GM12874 (cell line): Measurements from ENCODE around the gene OGFOD3.

ENCODE experiments used
- TF ChIP-seq, protein P1 (sequence below): IDR thresholded peaks from 2 replicates; pipeline ENCODE4 v1.5.1; 2011; ENCODE audit warnings: low read depth, mild to moderate bottlenecking, control low read depth, low read length, moderate library complexity; ENCODE audit not compliant: insufficient read depth

OGFOD3 gene

DNA sequence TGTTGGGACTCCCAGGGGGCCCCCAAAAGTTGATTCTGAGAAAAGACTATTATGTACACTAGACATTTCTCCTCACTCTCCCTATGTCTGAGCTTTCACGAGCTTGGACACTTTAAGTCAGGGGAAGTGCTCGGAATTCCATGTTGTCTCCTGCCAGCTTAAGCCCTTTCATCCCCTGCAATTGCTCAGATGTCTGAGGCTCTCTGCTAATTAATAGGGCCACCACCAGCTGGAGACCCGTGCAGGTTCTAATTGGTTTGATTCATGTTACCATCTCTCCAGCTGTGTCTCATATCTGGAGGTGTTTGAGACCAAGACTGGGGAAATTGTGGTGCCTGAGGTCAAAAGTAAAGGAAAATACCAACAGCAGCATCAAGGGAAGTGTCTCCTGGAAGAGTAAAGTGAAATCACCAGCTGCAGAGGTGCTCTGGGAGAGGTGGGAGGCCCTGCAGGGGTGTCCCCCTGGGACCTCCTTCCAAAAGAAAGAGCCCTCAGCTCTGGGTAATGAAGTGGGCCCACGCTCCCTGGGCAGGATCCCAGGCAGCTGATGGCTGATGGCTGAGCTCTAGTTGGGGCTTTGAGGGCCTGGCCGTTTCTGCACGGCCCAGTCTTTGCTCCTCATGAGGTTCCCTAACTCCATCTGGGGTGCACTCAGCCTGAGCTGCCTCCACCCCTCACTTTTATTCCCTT is 52.6 kb downstream of the OGFOD3 start:
- TF ChIP-seq, protein P1, sequence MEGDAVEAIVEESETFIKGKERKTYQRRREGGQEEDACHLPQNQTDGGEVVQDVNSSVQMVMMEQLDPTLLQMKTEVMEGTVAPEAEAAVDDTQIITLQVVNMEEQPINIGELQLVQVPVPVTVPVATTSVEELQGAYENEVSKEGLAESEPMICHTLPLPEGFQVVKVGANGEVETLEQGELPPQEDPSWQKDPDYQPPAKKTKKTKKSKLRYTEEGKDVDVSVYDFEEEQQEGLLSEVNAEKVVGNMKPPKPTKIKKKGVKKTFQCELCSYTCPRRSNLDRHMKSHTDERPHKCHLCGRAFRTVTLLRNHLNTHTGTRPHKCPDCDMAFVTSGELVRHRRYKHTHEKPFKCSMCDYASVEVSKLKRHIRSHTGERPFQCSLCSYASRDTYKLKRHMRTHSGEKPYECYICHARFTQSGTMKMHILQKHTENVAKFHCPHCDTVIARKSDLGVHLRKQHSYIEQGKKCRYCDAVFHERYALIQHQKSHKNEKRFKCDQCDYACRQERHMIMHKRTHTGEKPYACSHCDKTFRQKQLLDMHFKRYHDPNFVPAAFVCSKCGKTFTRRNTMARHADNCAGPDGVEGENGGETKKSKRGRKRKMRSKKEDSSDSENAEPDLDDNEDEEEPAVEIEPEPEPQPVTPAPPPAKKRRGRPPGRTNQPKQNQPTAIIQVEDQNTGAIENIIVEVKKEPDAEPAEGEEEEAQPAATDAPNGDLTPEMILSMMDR, result no peak

DNA sequence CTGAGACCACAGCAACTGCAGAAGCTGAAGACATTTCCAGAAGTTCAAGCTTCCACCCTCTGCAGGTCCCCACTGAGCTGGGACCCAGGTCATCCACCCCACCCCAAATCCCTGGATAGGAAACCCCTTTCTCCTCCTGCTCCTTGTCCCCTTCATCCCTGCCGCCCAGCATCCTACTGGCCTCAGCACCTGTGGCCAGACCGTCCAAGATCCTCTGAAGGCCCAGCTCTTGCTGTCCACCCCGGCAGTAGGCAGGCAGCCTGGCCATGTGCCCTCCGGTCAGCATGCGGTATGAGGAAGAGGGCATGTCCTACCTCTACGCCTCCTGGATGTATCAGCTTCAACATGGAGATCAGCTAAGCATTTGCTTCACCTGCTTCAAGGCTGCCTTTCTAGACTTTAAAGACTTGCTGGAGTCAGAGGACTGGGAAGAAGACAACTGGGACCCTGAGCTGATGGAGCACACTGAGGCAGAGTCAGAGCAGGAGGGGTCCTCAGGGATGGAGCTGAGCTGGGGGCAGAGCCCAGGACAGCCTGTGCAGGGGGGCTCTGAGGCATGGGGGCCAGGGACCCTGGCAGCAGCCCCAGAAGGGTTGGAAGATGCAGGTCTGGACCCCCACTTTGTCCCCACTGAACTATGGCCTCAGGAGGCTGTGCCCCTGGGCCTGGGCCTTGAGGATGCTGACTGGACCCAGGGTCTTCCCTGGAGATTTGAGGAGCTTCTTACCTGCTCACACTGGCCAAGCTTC is 56.3 kb downstream of the OGFOD3 start:
- TF ChIP-seq, protein P1, result no peak

DNA sequence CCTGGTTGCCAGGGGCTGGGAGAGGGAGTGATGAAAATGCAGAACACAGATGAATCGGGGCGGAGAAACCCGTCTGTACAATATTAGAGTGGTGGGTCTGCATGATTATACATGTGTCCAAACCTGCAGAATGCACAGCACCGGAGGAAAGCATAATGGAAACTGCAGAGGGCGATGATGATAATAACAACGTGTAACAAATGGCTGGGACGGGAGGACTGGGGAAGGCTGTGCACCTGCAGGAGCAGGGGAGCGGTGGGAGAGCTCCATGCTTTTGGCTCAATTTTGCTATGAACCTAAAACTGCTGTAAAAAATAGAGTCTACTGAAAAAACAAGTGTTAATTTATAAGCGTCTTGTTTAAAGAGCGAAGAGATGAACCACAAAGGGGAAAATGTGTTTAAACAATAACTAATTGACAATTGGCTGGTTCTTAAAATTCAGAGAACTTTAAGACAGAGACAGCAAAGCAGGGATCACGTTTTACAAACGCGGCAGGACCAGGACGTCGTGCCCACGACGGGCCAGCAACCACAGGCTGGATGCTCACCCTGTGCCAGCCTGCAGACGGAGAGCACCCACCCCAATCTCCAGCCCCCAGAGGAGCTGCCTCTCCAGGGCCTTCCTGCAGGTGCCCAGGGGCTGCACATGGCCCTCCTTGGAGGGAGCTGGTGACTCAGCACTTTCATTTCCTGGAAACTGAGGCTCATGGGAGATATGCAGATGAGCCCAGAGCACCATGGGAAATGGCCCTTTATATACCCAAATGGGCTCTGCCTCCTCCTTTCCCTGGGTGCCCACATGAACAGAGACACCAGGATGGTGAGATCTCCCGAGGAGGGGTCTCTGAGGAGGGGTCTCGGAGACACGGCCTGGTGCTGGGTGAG is 59.7 kb downstream of the OGFOD3 start, which contains the start of gene TEX19:
TEX19 (plus strand) TSS at position 783 of the 886 bp plus-strand sequence. CDS start 2,904 bp downstream, outside the sequence.
- TF ChIP-seq, protein P1, result no peak

DNA sequence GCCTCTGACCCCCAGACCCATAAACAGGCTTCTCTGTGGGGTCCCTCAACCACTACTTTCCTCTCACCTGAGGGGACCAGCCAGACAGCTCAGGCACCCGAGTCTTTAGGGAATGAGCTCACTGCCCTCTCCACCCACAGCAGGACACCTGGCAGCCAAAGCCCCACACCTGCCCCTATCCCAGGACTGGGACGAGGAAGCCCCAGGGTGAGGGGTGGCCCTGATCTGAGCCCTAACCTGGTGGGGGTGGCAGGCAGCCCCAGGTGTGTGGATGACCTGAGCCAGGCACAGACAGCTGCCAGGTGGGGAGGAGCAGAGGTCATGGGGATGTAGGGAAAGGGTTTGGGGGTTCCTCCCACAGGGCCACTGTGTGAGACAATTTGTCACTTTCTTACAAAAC is 61.0 kb downstream of the OGFOD3 start:
- TF ChIP-seq, protein P1, result no peak

DNA sequence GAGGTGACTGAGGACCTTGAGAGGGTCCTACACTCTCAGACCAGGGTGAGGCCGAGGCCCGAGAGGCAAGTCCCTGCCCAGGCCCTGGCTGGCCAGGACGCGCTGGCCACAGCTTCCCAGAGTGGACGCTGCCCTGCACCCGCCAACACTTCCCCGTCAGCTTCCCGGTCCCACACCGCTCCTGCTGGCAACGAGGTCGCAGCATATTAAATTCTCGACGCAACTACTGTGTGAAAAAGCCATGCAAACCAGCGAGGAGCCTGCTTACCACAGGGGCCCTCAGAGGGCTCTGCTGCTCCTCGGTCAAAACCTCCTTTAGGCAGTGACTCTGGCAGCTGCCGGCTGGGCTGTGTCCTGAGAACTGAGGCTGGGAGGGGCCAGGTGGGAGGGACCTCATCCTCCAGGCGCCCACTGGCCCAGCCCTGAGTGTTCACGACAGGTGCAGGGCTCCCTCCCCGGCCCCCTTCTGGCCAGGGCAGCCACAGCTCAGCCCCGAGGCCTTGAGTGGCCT is 61.5 kb downstream of the OGFOD3 start:
- TF ChIP-seq, protein P1, result no peak

DNA sequence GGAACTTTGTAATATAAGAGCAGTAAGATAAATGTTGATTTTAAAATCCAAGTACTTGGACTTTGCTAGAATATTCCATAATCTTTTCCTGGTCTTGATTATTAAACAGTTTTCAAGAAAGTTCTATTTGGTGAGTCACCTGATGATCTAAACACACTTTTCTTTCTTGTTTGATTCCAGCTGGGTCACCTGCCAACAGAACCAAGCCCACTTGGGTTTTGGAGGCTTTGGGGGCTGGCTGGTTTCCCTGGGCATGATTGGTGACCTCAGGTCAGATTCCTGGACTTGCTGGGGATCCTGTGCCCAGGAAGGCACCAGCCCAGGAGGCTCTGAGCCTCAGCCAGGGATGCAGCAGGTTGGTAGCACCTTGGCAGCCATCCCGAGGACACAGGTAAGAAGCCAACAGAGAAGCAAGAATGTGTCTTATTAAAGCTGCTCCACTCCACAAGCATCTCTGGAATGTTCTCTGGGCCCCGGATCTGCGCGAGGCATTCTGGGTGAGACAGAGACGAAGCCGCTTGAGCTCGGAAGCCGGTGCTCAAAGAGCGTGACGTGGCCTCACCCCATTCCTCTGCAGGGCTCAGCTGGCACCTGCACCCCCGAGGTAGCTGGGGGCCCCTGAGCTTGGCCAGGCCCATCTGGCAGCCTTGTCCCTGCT is 62.5 kb downstream of the OGFOD3 start:
- TF ChIP-seq, protein P1, result no peak
